Mesodermal cell (in vitro differentiated cells): Measurements from ENCODE around the gene THTPA.
"Not testable (repeated sequence)": the region's sequence is repeated elsewhere in the genome, so short reads cannot be mapped to it uniquely, and the experiment has no call there.

Source experiments
- H3K27ac ChIP-seq: 2 replicates; pipeline ENCODE4 v1.7.0; 2013; ENCODE audit warnings: mild to moderate bottlenecking, low read depth, low read length, moderate library complexity; ENCODE audit not compliant: severe bottlenecking
- H3K36me3 ChIP-seq: 2 replicates; pipeline ENCODE4 v1.7.1; 2013; ENCODE audit warnings: mild to moderate bottlenecking, low read length, moderate library complexity; ENCODE audit not compliant: control insufficient read depth, insufficient read depth
- H3K4me1 ChIP-seq: one replicate; pipeline ENCODE4 v1.7.1; 2013; ENCODE audit warnings: mild to moderate bottlenecking, low read length; ENCODE audit not compliant: insufficient read depth, control insufficient read depth, poor library complexity, severe bottlenecking
- H3K4me3 ChIP-seq: 2 replicates; pipeline ENCODE4 v1.7.0; 2013; ENCODE audit warnings: low read length, control low read depth, mild to moderate bottlenecking; ENCODE audit not compliant: insufficient read depth, poor library complexity, severe bottlenecking; ENCODE audit errors: extremely low read depth
- H3K9me3 ChIP-seq: 2 replicates; pipeline ENCODE4 v1.7.1; 2013; ENCODE audit warnings: mild to moderate bottlenecking, low read length, moderate library complexity; ENCODE audit not compliant: control insufficient read depth
- WGBS, 2 experiments: methylation state at CpG; one replicate each; pipeline ENCODE4 v1.1.5; 2013; ENCODE audit warnings: missing lambda C conversion rate in 2 of 2; ENCODE audit not compliant: insufficient coverage in 2 of 2; 5-methylcytosine and 5-hydroxymethylcytosine counted together

Gene THTPA

DNA sequence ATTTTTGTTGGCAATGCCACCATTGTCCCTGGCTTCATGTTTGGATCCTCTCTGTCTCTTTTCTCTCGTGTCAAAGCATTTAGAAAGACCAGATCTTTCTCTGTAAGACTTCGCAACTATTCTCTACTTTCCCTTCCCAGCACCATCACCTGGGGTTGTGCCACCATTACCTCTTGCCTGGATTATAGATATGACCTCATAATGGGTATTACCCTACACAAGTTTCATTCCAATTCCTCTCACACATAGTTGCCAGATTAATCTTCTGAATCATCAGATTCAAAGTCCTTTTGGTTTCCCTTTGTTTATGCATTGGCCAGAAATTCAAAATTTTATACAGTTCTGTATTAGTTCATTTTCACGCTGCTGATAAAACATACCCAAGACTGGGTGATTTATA, 52.9 kb downstream of the THTPA start:
- H3K9me3 ChIP-seq = no peaks in the 10 kb centered on the region
- no peak overlapping the region for H3K4me3 ChIP-seq
- H3K4me1 ChIP-seq = no peaks in the 10 kb centered on the region
- H3K36me3 ChIP-seq = no peaks in the 10 kb centered on the region
- WGBS, 2 experiments = 40 to 93% methylated on average over 1 to 3 of the region's 3 CpGs
- no peak overlapping the region for H3K27ac ChIP-seq

DNA sequence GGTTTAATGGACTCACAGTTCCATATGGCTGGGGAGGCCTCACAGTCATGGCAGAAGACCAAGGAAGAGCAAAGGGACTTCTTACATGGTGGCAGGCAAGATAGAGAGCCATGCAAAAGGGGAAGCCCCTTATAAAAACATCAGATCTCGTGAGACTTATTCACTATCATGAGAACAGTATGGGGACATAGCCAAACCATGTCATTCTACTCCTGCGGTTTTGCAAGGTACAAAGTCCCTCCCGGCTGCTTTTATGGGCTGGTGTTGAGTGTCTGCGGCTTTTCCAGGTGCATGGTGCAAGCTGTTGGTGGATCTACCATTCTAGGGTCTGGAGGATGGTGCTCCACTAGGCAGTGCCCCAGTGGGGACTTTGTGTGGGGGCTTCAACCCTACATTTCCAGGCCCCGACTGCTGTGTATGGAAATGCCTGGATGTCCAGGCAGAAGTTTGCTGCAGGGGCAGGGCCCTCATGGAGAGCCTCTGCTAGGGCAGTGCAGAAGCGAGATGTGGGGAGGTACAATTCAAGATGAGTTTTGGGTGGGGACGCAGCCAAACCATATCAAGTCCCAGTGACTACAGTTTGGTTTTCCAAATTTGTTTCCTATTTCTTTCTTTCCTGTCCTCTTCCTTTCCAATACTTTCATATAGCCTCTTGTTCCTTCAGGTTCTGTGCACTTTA, 53.5 kb downstream of the THTPA start:
- not testable (repeated sequence) for H3K4me1 ChIP-seq, H3K36me3 ChIP-seq, H3K9me3 ChIP-seq, H3K27ac ChIP-seq, H3K4me3 ChIP-seq
- 40 to 84% methylated on average over 2 to 4 of the region's 7 CpGs for WGBS, 2 experiments
